CD8-positive, alpha-beta memory T cell (primary cell): ENCODE data around the gene AIP. TPM values are rescaled to one million over a fixed set of nuclear protein-coding genes. Genes with fewer than 3 reads are reported as not detected.
"Not testable (repeated sequence)": the region's sequence is repeated elsewhere in the genome, so short reads cannot be mapped to it uniquely, and the experiment has no call there.

Experiments used
- CTCF ChIA-PET: fragments of 350-600 bp; sonication (Branson Sonifier 250); formaldehyde crosslinking; loops from one replicate; lab custom pipeline; 2021; ENCODE audit warnings: antibody characterized with exemption; lab: Charles Lee
- POLR2A ChIA-PET: fragments of 350-600 bp; sonication (Branson Sonifier 250); formaldehyde crosslinking; loops from one replicate; lab custom pipeline; 2021; ENCODE audit warnings: antibody characterized with exemption; lab: Charles Lee
- DNase-seq, 5 donors: peaks; one replicate each; pipeline versions ENCODE4 v3.0.0 to v3.0.0-alpha.2; 2020 to 2022; ENCODE audit warnings: mixed read lengths in 1 of 5
- H3K27ac ChIP-seq: one replicate; pipeline ENCODE4 v1.7.0; 2013; ENCODE audit warnings: low read depth, mild to moderate bottlenecking, low read length, moderate library complexity
- H3K27me3 ChIP-seq: 2 replicates; pipeline ENCODE4 v1.7.0; 2013; ENCODE audit warnings: low read length, mild to moderate bottlenecking; ENCODE audit not compliant: insufficient read depth, poor library complexity, severe bottlenecking
- H3K36me3 ChIP-seq: 2 replicates; pipeline ENCODE4 v1.7.0; 2013; ENCODE audit warnings: mild to moderate bottlenecking, low read length, moderate library complexity; ENCODE audit not compliant: insufficient read depth
- H3K4me1 ChIP-seq: 2 replicates; pipeline ENCODE4 v1.7.0; 2013; ENCODE audit warnings: mild to moderate bottlenecking, low read length, moderate library complexity; ENCODE audit not compliant: insufficient read depth
- H3K4me3 ChIP-seq: 2 replicates; pipeline ENCODE4 v1.7.0; 2013; ENCODE audit warnings: mild to moderate bottlenecking, low read length
- H3K9me3 ChIP-seq: 2 replicates; pipeline ENCODE4 v1.7.0; 2013; ENCODE audit warnings: mild to moderate bottlenecking, low read length
- H3K27ac Mint-ChIP-seq, 8 donors: one replicate each; pipeline ENCODE4 v1.8.0; 2020 to 2021; ENCODE audit warnings: mixed read lengths in 8 of 8, mild to moderate bottlenecking in 6 of 8, inconsistent platforms in 3 of 8, moderate library complexity in 3 of 8
- H3K27me3 Mint-ChIP-seq, 2 donors: one replicate each; pipeline ENCODE4 v1.8.0; 2020 to 2021; ENCODE audit warnings: mixed read lengths in 2 of 2, mild to moderate bottlenecking in 1 of 2, moderate library complexity in 1 of 2
- H3K36me3 Mint-ChIP-seq, 3 donors: one replicate each; pipeline ENCODE4 v1.8.0; 2020 to 2021; ENCODE audit warnings: mixed read lengths in 3 of 3, inconsistent platforms in 1 of 3, mild to moderate bottlenecking in 1 of 3
- H3K4me1 Mint-ChIP-seq, 3 donors: one replicate each; pipeline ENCODE4 v1.8.0; 2020 to 2021; ENCODE audit warnings: mixed read lengths in 3 of 3, inconsistent platforms in 1 of 3, mild to moderate bottlenecking in 1 of 3
- H3K4me3 Mint-ChIP-seq, 7 donors: one replicate each; pipeline ENCODE4 v1.8.0; 2020 to 2021; ENCODE audit warnings: mixed read lengths in 7 of 7, mild to moderate bottlenecking in 6 of 7, moderate library complexity in 4 of 7, inconsistent platforms in 2 of 7
- H3K9me3 Mint-ChIP-seq, 5 donors: one replicate each; pipeline ENCODE4 v1.8.0; 2020 to 2022; ENCODE audit warnings: mixed read lengths in 5 of 5, mild to moderate bottlenecking in 3 of 5, moderate library complexity in 2 of 5, inconsistent platforms in 1 of 5
- polyA plus RNA-seq: library from polyadenylated mRNA; unstranded; fragments of 300-500 nt; fragmentation: Illumina TruSeq; gene quantifications from one replicate; pipeline ENCODE4 v1.2.3, GENCODE V29; 2021
- total RNA-seq, 2 experiments: library from RNA; stranded (reverse); gene quantifications; one replicate each; pipeline ENCODE4 v1.2.3, GENCODE V29; 2021

AIP gene
- total and polyA plus RNA-seq, 3 experiments from 2014 or later: 160 to 210 (median 171) TPM

GRCh38 chr11:67469508-67469811, 13.4 kb upstream of the AIP start:
- no peaks in the 10 kb centered on the region for H3K36me3 ChIP-seq
- CTCF ChIA-PET: interaction anchor here (0.7 to 4.8 kb wide), 12 partner anchors 15 to 87 kb away, joined by 3 to 38 read pairs (median 4); partner anchors contain the start of genes CABP4, PPP1CA, PTPRCAP and RPS6KB2
- Mint-ChIP-seq H3K36me3 (peaks cover 0 to 11% (median 0%) of the 10 kb centered on the region in 3 donors), H3K4me1 (peaks cover 11 to 39% (median 25%) of the 10 kb centered on the region in 3 donors), H3K27ac (peak overlapping the region; percentile 63 to 92 (median 86)), H3K4me3 (peak overlapping the region; percentile 74 to 92 (median 88)), H3K27me3 (no peaks in the 10 kb centered on the region), H3K9me3 (no peaks in the 10 kb centered on the region)
- DNase-seq: no peak
- no peaks in the 10 kb centered on the region for H3K9me3 ChIP-seq
- peak overlapping the region; percentile 64 for H3K4me3 ChIP-seq
- POLR2A ChIA-PET: interaction anchor here (1.0 to 3.9 kb wide), 10 partner anchors 14 to 230 kb away, joined by 3 to 38 read pairs (median 6); partner anchors contain the start of genes AIP, PPP1CA, PTPRCAP and RPS6KB2
- peak overlapping the region; percentile 70 for H3K27ac ChIP-seq
- no peaks in the 10 kb centered on the region for H3K27me3 ChIP-seq
- peaks cover 30% of the 10 kb centered on the region for H3K4me1 ChIP-seq

GRCh38 chr11:67470337-67471002, 12.4 kb upstream of the AIP start:
- no peaks in the 10 kb centered on the region for H3K27me3 Mint-ChIP-seq
- Histone ChIP-seq H3K9me3 (no peaks in the 10 kb centered on the region), H3K4me3 (no peak overlapping the region), H3K27me3 (no peaks in the 10 kb centered on the region), H3K36me3 (no peaks in the 10 kb centered on the region), H3K27ac (no peak overlapping the region), H3K4me1 (peaks cover 23% of the 10 kb centered on the region)
- peak overlapping the region in 6 of 7 donors; percentile 74 to 92 (median 84) for H3K4me3 Mint-ChIP-seq
- peaks cover 7 to 29% (median 21%) of the 10 kb centered on the region in 3 donors for H3K4me1 Mint-ChIP-seq
- peaks cover 0 to 6% (median 0%) of the 10 kb centered on the region in 3 donors for H3K36me3 Mint-ChIP-seq
- POLR2A ChIA-PET: interaction anchor here (1.1 to 3.9 kb wide), 3 partner anchors 13 to 69 kb away, joined by 5 to 22 read pairs (median 12); partner anchors contain the start of genes AIP and PPP1CA
- CTCF ChIA-PET: interaction anchor here (0.8 to 4.8 kb wide), 6 partner anchors 22 to 88 kb away, joined by 3 to 38 read pairs (median 4); partner anchors contain the start of genes PPP1CA, PTPRCAP and TBC1D10C
- no peak for DNase-seq
- no peaks in the 10 kb centered on the region for H3K9me3 Mint-ChIP-seq
- H3K27ac Mint-ChIP-seq: peak overlapping the region in 5 of 8 donors; percentile 11 to 87 (median 73)

GRCh38 chr11:67472882-67473281, 9.9 kb upstream of the AIP start:
- no peaks in the 10 kb centered on the region for H3K36me3 ChIP-seq
- H3K27me3 ChIP-seq: no peaks in the 10 kb centered on the region
- Mint-ChIP-seq H3K4me3 (no peak overlapping the region), H3K9me3 (no peaks in the 10 kb centered on the region), H3K4me1 (peaks cover 0 to 12% (median 11%) of the 10 kb centered on the region in 3 donors), H3K27me3 (no peaks in the 10 kb centered on the region), H3K27ac (no peak overlapping the region), H3K36me3 (peaks cover 0 to 3% (median 0%) of the 10 kb centered on the region in 3 donors)
- CTCF ChIA-PET: interaction anchor here (1.0 kb wide), 1 partner anchor 36 kb away, joined by 3 read pairs; the partner anchor contains the start of gene PTPRCAP
- H3K9me3 ChIP-seq: no peaks in the 10 kb centered on the region
- peaks cover 7% of the 10 kb centered on the region for H3K4me1 ChIP-seq
- H3K4me3 ChIP-seq: no peak overlapping the region
- POLR2A ChIA-PET: interaction anchor here (2.1 kb wide), 1 partner anchor 10 kb away, joined by 5 read pairs; the partner anchor contains the start of gene AIP
- H3K27ac ChIP-seq: no peak overlapping the region
- no peak for DNase-seq

- H3K4me3 Mint-ChIP-seq: peak overlapping the region in 1 of 7 donors; percentile 3
These were observed 6.1 kb upstream of the AIP start for GRCh38 chr11:67476692-67477091.

GRCh38 chr11:67477344-67478050, 5.3 kb upstream of the AIP start:
- H3K4me1 ChIP-seq, H3K4me3 ChIP-seq, H3K36me3 ChIP-seq, H3K9me3 ChIP-seq, DNase-seq, H3K27me3 ChIP-seq, H3K4me3 Mint-ChIP-seq, H3K27me3 Mint-ChIP-seq, H3K4me1 Mint-ChIP-seq, H3K36me3 Mint-ChIP-seq, CTCF ChIA-PET, H3K9me3 Mint-ChIP-seq, H3K27ac Mint-ChIP-seq: not testable (repeated sequence)
- POLR2A ChIA-PET: interaction anchor here (0.6 kb wide), 2 partner anchors 13 to 333 kb away, joined by 3 to 7 read pairs; no protein-coding TSS in a partner anchor
- peak overlapping the region; percentile 16 for H3K27ac ChIP-seq

More at GRCh38 chr11:67476692-67477091, 6.1 kb upstream of the AIP start:
- H3K4me1 ChIP-seq, H3K4me3 ChIP-seq, H3K36me3 ChIP-seq, H3K9me3 ChIP-seq, H3K36me3 Mint-ChIP-seq, POLR2A ChIA-PET, H3K9me3 Mint-ChIP-seq, H3K27me3 ChIP-seq, H3K4me1 Mint-ChIP-seq, H3K27me3 Mint-ChIP-seq, H3K27ac Mint-ChIP-seq, DNase-seq: not testable (repeated sequence)
- CTCF ChIA-PET: interaction anchor here (0.8 to 2.0 kb wide), 4 partner anchors 29 to 120 kb away, joined by 3 to 6 read pairs (median 4); partner anchors contain the start of gene PPP1CA
- H3K27ac ChIP-seq: peak overlapping the region; percentile 16

- H3K9me3 ChIP-seq: no peaks in the 10 kb centered on the region
- no peaks in the 10 kb centered on the region for H3K27me3 ChIP-seq
- H3K27ac ChIP-seq: peak overlapping the region; percentile 80
- POLR2A ChIA-PET: interaction anchor here (0.6 to 4.1 kb wide), 15 partner anchors 9 to 1905 kb away, joined by 3 to 38 read pairs (median 5); partner anchors contain the start of genes PITPNM1, POLD4, PPP1CA and PTPRCAP
- Mint-ChIP-seq H3K4me3 (peak overlapping the region; percentile 87 to 99 (median 95)), H3K9me3 (no peaks in the 10 kb centered on the region), H3K36me3 (peaks cover 0 to 23% (median 0%) of the 10 kb centered on the region in 3 donors), H3K27ac (peak overlapping the region; percentile 90 to 100 (median 98)), H3K27me3 (no peaks in the 10 kb centered on the region), H3K4me1 (peaks cover 42 to 50% (median 49%) of the 10 kb centered on the region in 3 donors)
- peaks cover 44% of the 10 kb centered on the region for H3K4me1 ChIP-seq
- peaks cover 4% of the 10 kb centered on the region for H3K36me3 ChIP-seq
- H3K4me3 ChIP-seq: peak overlapping the region; percentile 96
- CTCF ChIA-PET: interaction anchor here (0.8 to 2.5 kb wide), 12 partner anchors 22 to 131 kb away, joined by 3 to 13 read pairs (median 4); partner anchors contain the start of genes CDK2AP2, PITPNM1, PPP1CA and PTPRCAP
- DNase-seq: no peak
These were observed 475 bp upstream of the AIP start for GRCh38 chr11:67482275-67482826.
